Neural cell (in vitro differentiated cells): ENCODE data around the gene TM9SF1.

Experiments used
- EP300 ChIP-seq: fragments of 450-650 bp; conservative IDR thresholded peaks from 2 replicates; pipeline ENCODE4 v1.6.1; 2014; ENCODE audit warnings: antibody characterized with exemption, mild to moderate bottlenecking, moderate library complexity; ENCODE audit not compliant: poor library complexity, severe bottlenecking
- EZH2 ChIP-seq: fragments of 200-600, 300-800 bp; shearing (Covaris generic), sonication (generic); IDR thresholded peaks from 2 replicates; pipeline ENCODE4 v1.6.1; 2014; ENCODE audit warnings: antibody characterized with exemption, low read length, borderline replicate concordance, mild to moderate bottlenecking; ENCODE audit not compliant: insufficient read depth, poor library complexity, severe bottlenecking
- MXI1 ChIP-seq: fragments of 450-650 bp; conservative IDR thresholded peaks from 2 replicates; pipeline ENCODE4 v1.6.1; 2014; ENCODE audit warnings: antibody characterized with exemption, mild to moderate bottlenecking; ENCODE audit not compliant: poor library complexity, severe bottlenecking
- POLR2AphosphoS5 ChIP-seq: IDR thresholded peaks from 2 replicates; pipeline ENCODE4 v1.6.1; 2012
- RAD21 ChIP-seq: fragments of 450-650 bp; conservative IDR thresholded peaks from 2 replicates; pipeline ENCODE4 v1.6.1; 2014; ENCODE audit warnings: antibody characterized with exemption, mild to moderate bottlenecking, moderate library complexity
- TAF1 ChIP-seq: IDR thresholded peaks from 2 replicates; pipeline ENCODE4 v1.6.1; 2012; ENCODE audit warnings: low read depth
- TF ChIP-seq, protein P1 (sequence below): fragments of 450-650 bp; IDR thresholded peaks from 2 replicates; pipeline ENCODE4 v1.5.1; 2014; ENCODE audit warnings: antibody characterized with exemption, mild to moderate bottlenecking, moderate library complexity; ENCODE audit not compliant: poor library complexity, severe bottlenecking

GRCh38 chr14:24195186-24196070 lies at the start of gene TM9SF1:
- TF ChIP-seq, protein P1, sequence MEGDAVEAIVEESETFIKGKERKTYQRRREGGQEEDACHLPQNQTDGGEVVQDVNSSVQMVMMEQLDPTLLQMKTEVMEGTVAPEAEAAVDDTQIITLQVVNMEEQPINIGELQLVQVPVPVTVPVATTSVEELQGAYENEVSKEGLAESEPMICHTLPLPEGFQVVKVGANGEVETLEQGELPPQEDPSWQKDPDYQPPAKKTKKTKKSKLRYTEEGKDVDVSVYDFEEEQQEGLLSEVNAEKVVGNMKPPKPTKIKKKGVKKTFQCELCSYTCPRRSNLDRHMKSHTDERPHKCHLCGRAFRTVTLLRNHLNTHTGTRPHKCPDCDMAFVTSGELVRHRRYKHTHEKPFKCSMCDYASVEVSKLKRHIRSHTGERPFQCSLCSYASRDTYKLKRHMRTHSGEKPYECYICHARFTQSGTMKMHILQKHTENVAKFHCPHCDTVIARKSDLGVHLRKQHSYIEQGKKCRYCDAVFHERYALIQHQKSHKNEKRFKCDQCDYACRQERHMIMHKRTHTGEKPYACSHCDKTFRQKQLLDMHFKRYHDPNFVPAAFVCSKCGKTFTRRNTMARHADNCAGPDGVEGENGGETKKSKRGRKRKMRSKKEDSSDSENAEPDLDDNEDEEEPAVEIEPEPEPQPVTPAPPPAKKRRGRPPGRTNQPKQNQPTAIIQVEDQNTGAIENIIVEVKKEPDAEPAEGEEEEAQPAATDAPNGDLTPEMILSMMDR: no peak
- peak; percentile 77 for TF ChIP-seq POLR2AphosphoS5
- no peak for TF ChIP-seq RAD21
- no peak for TF ChIP-seq EZH2
- TF ChIP-seq EP300: peak; percentile 57
- TF ChIP-seq MXI1: peak; percentile 71
- peak; percentile 70 for TF ChIP-seq TAF1
